ENCODE data around the gene MED26.

The MED26 gene

GRCh38 chr19:16645140-16645539 lies 17.1 kb upstream of the MED26 start:
- TF ChIP-seq ZNF311 (tag by site-specific recombination; IDR thresholded peaks at IDR 0.05; ENCODE audit: borderline replicate concordance) (no peak), WT1 (tag by site-specific recombination; IDR thresholded peaks at IDR 0.05) (no peak), ZNF843 (tag by site-specific recombination; IDR thresholded peaks at IDR 0.05) (no peak), AEBP2 (tag by site-specific recombination; IDR thresholded peaks at IDR 0.05; ENCODE audit: borderline replicate concordance) (no peak), ZNF449 (tag by site-specific recombination; IDR thresholded peaks at IDR 0.05) (no peak), SP7 (tag by site-specific recombination; IDR thresholded peaks at IDR 0.05) (no peak), ZNF623 (tag by site-specific recombination; IDR thresholded peaks at IDR 0.05) (no peak), ZNF121 (tag by site-specific recombination; IDR thresholded peaks at IDR 0.05) (no peak), ZNF830 (tag by site-specific recombination; IDR thresholded peaks at IDR 0.05; ENCODE audit: low read depth) (no peak), ZNF335 (tag by site-specific recombination; conservative IDR thresholded peaks at IDR 0.05) (no peak)
- Histone ChIP-seq H3K36me3 (ENCODE audit: control insufficient read depth in 2 of 2, insufficient read depth in 1 of 2, low read length in 2 of 2) (peaks cover 46 to 70% of the 10 kb centered on the region in 2 experiments), H3K9me3 (ENCODE audit: control insufficient read depth, insufficient read depth, low read depth, low read length) (no peaks in the 10 kb centered on the region), H3K27ac (ENCODE audit: extremely low read depth, low read depth, low read length) (no peak overlapping the region), H3K4me3 (ENCODE audit: low read depth, low read length) (no peak overlapping the region), H3K4me1 (ENCODE audit: control insufficient read depth, insufficient read depth, low read length) (no peaks in the 10 kb centered on the region)
- CTCF ChIA-PET = no interaction called here
- POLR2A ChIA-PET = interaction anchor here (0.7 kb wide), 1 partner anchor 111 kb away, joined by 4 read pairs; no protein-coding TSS in a partner anchor

GRCh38 chr19:16641695-16642094 lies 13.7 kb upstream of the MED26 start:
- Histone ChIP-seq H3K9me3 (ENCODE audit: control insufficient read depth, insufficient read depth, low read depth, low read length) (no peaks in the 10 kb centered on the region), H3K36me3 (ENCODE audit: control insufficient read depth in 2 of 2, insufficient read depth in 1 of 2, low read length in 2 of 2) (peaks cover 47 to 61% of the 10 kb centered on the region in 2 experiments), H3K4me1 (ENCODE audit: control insufficient read depth, insufficient read depth, low read length) (no peaks in the 10 kb centered on the region), H3K4me3 (ENCODE audit: low read depth, low read length) (no peak overlapping the region), H3K27ac (ENCODE audit: extremely low read depth, low read depth, low read length) (no peak overlapping the region)
- POLR2A ChIA-PET = no interaction called here
- CTCF ChIA-PET = no interaction called here
- TF ChIP-seq ZNF76 (tag by site-specific recombination; IDR thresholded peaks at IDR 0.05; ENCODE audit: borderline replicate concordance, low read depth) (no peak), ZNF211 (tag by site-specific recombination; IDR thresholded peaks at IDR 0.05; ENCODE audit: low read depth) (no peak), ZFHX2 (tag by site-specific recombination; conservative IDR thresholded peaks at IDR 0.05) (no peak), ZBTB1 (tag by site-specific recombination; IDR thresholded peaks at IDR 0.05) (no peak), SALL2 (tag by site-specific recombination; IDR thresholded peaks at IDR 0.05; ENCODE audit: borderline replicate concordance) (no peak), ZNF132 (tag by site-specific recombination; IDR thresholded peaks at IDR 0.05; ENCODE audit: borderline replicate concordance) (no peak), ZNF677 (tag by site-specific recombination; IDR thresholded peaks at IDR 0.05) (no peak), KLF9 (tag by site-specific recombination; IDR thresholded peaks at IDR 0.05; ENCODE audit: low read depth) (no peak), ZBTB10 (tag by site-specific recombination; IDR thresholded peaks at IDR 0.05) (no peak), ZNF549 (tag by site-specific recombination; IDR thresholded peaks at IDR 0.05) (no peak), ZNF416 (tag by site-specific recombination; IDR thresholded peaks at IDR 0.05) (no peak)

Measured in HEK293 (cell line).